H9 (cell line): Measurements from ENCODE around the gene LIG3. TPM values are rescaled to one million over a fixed set of nuclear protein-coding genes. Genes with fewer than 3 reads are reported as not detected.

ENCODE experiments used
- DNase-seq: peaks from one replicate; pipeline ENCODE4 v3.0.0-alpha.2; 2017
- H2AFZ ChIP-seq: one replicate; pipeline ENCODE4 v1.6.1; 2013; ENCODE audit warnings: mild to moderate bottlenecking, low read length, control low read depth, moderate library complexity
- H2AK5ac ChIP-seq: 2 replicates; pipeline ENCODE4 v1.6.1; 2013; ENCODE audit warnings: low read length, control low read depth, mixed read lengths; ENCODE audit not compliant: insufficient read length
- H2BK120ac ChIP-seq: one replicate; pipeline ENCODE4 v1.6.1; 2013; ENCODE audit warnings: low read depth, mild to moderate bottlenecking, low read length, control low read depth, inconsistent platforms; ENCODE audit not compliant: poor library complexity, severe bottlenecking
- H2BK12ac ChIP-seq: 2 replicates; pipeline ENCODE4 v1.6.1; 2013; ENCODE audit warnings: low read length, control low read depth, mixed read lengths, low read depth; ENCODE audit not compliant: insufficient read length
- H2BK15ac ChIP-seq: 2 replicates; pipeline ENCODE4 v1.6.1; 2013; ENCODE audit warnings: low read depth, low read length, control low read depth
- H2BK20ac ChIP-seq: one replicate; pipeline ENCODE4 v1.6.1; 2013; ENCODE audit warnings: low read depth, mild to moderate bottlenecking, low read length, control low read depth, inconsistent platforms; ENCODE audit not compliant: poor library complexity, severe bottlenecking
- H2BK5ac ChIP-seq: 2 replicates; pipeline ENCODE4 v1.6.1; 2013; ENCODE audit warnings: low read length, control low read depth, mixed read lengths; ENCODE audit not compliant: insufficient read length
- H3K14ac ChIP-seq: 2 replicates; pipeline ENCODE4 v1.6.1; 2013; ENCODE audit warnings: low read length, control low read depth; ENCODE audit not compliant: insufficient read depth
- H3K18ac ChIP-seq: 2 replicates; pipeline ENCODE4 v1.6.1; 2013; ENCODE audit warnings: low read depth, mild to moderate bottlenecking, mixed read lengths, low read length, control low read depth; ENCODE audit not compliant: insufficient read length
- H3K23ac ChIP-seq: 2 replicates; pipeline ENCODE4 v1.6.1; 2013; ENCODE audit warnings: low read length, control low read depth, mixed read lengths, low read depth; ENCODE audit not compliant: insufficient read length
- H3K23me2 ChIP-seq: 2 replicates; pipeline ENCODE4 v1.6.1; 2013; ENCODE audit warnings: low read depth, mild to moderate bottlenecking, mixed read lengths, low read length, control low read depth; ENCODE audit not compliant: insufficient read length, poor library complexity, severe bottlenecking
- H3K27ac ChIP-seq: 2 replicates; pipeline ENCODE4 v1.5.1; 2013; ENCODE audit warnings: low read length, control low read depth, mixed read lengths, low read depth; ENCODE audit not compliant: insufficient read length
- H3K27me3 ChIP-seq: 2 replicates; pipeline ENCODE4 v1.6.1; 2013; ENCODE audit warnings: low read length, control low read depth, inconsistent platforms; ENCODE audit not compliant: insufficient read depth
- H3K4ac ChIP-seq: 2 replicates; pipeline ENCODE4 v1.6.1; 2013; ENCODE audit warnings: low read depth, mild to moderate bottlenecking, control low read depth, inconsistent platforms, low read length, moderate library complexity
- H3K4me1 ChIP-seq: 2 replicates; pipeline ENCODE4 v1.6.1; 2013; ENCODE audit warnings: low read length, control low read depth, inconsistent platforms; ENCODE audit not compliant: insufficient read depth
- H3K4me2 ChIP-seq: 2 replicates; pipeline ENCODE4 v1.6.1; 2013; ENCODE audit warnings: low read length, control low read depth, mixed read lengths; ENCODE audit not compliant: insufficient read length, insufficient read depth
- H3K56ac ChIP-seq: 2 replicates; pipeline ENCODE4 v1.6.1; 2013; ENCODE audit warnings: low read depth, mild to moderate bottlenecking, mixed read lengths, low read length, control low read depth; ENCODE audit not compliant: insufficient read length
- H3K79me1 ChIP-seq: 2 replicates; pipeline ENCODE4 v1.6.1; 2013; ENCODE audit warnings: low read depth, mild to moderate bottlenecking, moderate library complexity, low read length, control low read depth, inconsistent platforms; ENCODE audit not compliant: insufficient read depth, poor library complexity, severe bottlenecking
- H3K79me2 ChIP-seq: 2 replicates; pipeline ENCODE4 v1.6.1; 2013; ENCODE audit warnings: low read length, control low read depth, inconsistent platforms; ENCODE audit not compliant: insufficient read depth
- H3K9ac ChIP-seq: 2 replicates; pipeline ENCODE4 v1.6.1; 2013; ENCODE audit warnings: low read length, control low read depth, mixed read lengths; ENCODE audit not compliant: insufficient read length; ENCODE audit errors: extremely low read depth
- H3K9me3 ChIP-seq: one replicate; pipeline ENCODE4 v1.6.1; 2013; ENCODE audit warnings: low read depth, low read length, inconsistent platforms; ENCODE audit not compliant: control insufficient read depth
- H3T11ph ChIP-seq: one replicate; pipeline ENCODE4 v1.6.1; 2013; ENCODE audit warnings: mild to moderate bottlenecking, low read length, control low read depth, inconsistent platforms
- H4K20me1 ChIP-seq: one replicate; pipeline ENCODE4 v1.6.1; 2013; ENCODE audit not compliant: control insufficient read depth, insufficient read length, insufficient read depth
- H4K5ac ChIP-seq: 2 replicates; pipeline ENCODE4 v1.6.1; 2013; ENCODE audit warnings: low read depth, mild to moderate bottlenecking, mixed read lengths, low read length, control low read depth; ENCODE audit not compliant: insufficient read length
- H4K8ac ChIP-seq: replicated peaks from 2 replicates; pipeline ENCODE4 v1.6.1; 2013; ENCODE audit warnings: low read length, control low read depth, mixed read lengths, low read depth; ENCODE audit not compliant: insufficient read length
- H4K91ac ChIP-seq: 2 replicates; pipeline ENCODE4 v1.6.1; 2013; ENCODE audit warnings: low read depth, mild to moderate bottlenecking, moderate library complexity, mixed read lengths, low read length, control low read depth; ENCODE audit not compliant: insufficient read length
- H3K27ac Mint-ChIP-seq, 3 experiments: 2 replicates in 2 of 3; 3 replicates in 1 of 3; pipeline ENCODE4 v1.8.0; 2020 to 2021; ENCODE audit warnings: mixed read lengths in 3 of 3, mild to moderate bottlenecking in 1 of 3, moderate library complexity in 1 of 3
- H3K27me3 Mint-ChIP-seq: 2 replicates; pipeline ENCODE4 v1.8.0; 2021; ENCODE audit warnings: low read depth, mild to moderate bottlenecking, moderate library complexity, mixed read lengths
- H3K36me3 Mint-ChIP-seq, 3 experiments: 2 replicates in 2 of 3; 3 replicates in 1 of 3; pipeline ENCODE4 v1.8.0; 2020 to 2021; ENCODE audit warnings: low read depth in 3 of 3, mixed read lengths in 3 of 3; ENCODE audit not compliant: insufficient read depth in 1 of 3
- H3K4me1 Mint-ChIP-seq, 2 experiments: 2 replicates each; pipeline ENCODE4 v1.8.0; 2020; ENCODE audit warnings: mixed read lengths in 2 of 2
- H3K4me3 Mint-ChIP-seq, 2 experiments: 2 replicates in 1 of 2; 3 replicates in 1 of 2; pipeline ENCODE4 v1.8.0; 2020 to 2021; ENCODE audit warnings: mild to moderate bottlenecking in 2 of 2, mixed read lengths in 2 of 2, moderate library complexity in 1 of 2
- H3K9me3 Mint-ChIP-seq, 2 experiments: 2 replicates in 1 of 2; 3 replicates in 1 of 2; pipeline ENCODE4 v1.8.0; 2020; ENCODE audit warnings: mild to moderate bottlenecking in 2 of 2, mixed read lengths in 2 of 2, moderate library complexity in 1 of 2
- CTCF ChIP-seq: fragments of 200-600 bp; sonication (generic); conservative IDR thresholded peaks from 3 replicates; pipeline ENCODE4 v1.8.0; 2021; ENCODE audit warnings: antibody characterized with exemption, mild to moderate bottlenecking
- WGBS: extraction: QIAGEN DNeasy Blood & Tissue Kit; methylation state at CpG from one replicate; pipeline ENCODE4 v1.1.7; 2013; ENCODE audit warnings: missing lambda C conversion rate, low lambda C conversion rate, mixed read lengths; ENCODE audit not compliant: insufficient read length; ENCODE audit errors: extremely low coverage; 5-methylcytosine and 5-hydroxymethylcytosine counted together
- total RNA-seq: library from RNA; stranded (reverse); gene quantifications from 2 replicates; pipeline ENCODE4 v1.2.1, GENCODE V29; 2021

LIG3 gene
- total RNA-seq, 1 experiment from 2014 or later, result 96.0 TPM

- H3K9ac ChIP-seq, result no peak overlapping the region
- no peak overlapping the region for H2BK12ac ChIP-seq
- H2BK15ac ChIP-seq, result no peak overlapping the region
- no peaks in the 10 kb centered on the region for H3K23me2 ChIP-seq
- peaks cover 2% of the 10 kb centered on the region; the same call in 1 of the 2 replicates for H3K79me2 ChIP-seq
- H3K4me1 Mint-ChIP-seq, result peaks cover 6 to 12% of the 10 kb centered on the region in 2 experiments
- no peaks in the 10 kb centered on the region for H3K27me3 ChIP-seq
- H3K27ac ChIP-seq, result no peak overlapping the region
- H2AFZ ChIP-seq, result no peak overlapping the region
- H2BK5ac ChIP-seq, result no peak overlapping the region
- no peak overlapping the region for H4K5ac ChIP-seq
- no peaks in the 10 kb centered on the region; the same call in none of the 2 replicates for H3K27me3 Mint-ChIP-seq
- no peak overlapping the region for H2BK20ac ChIP-seq
- H3K4me3 Mint-ChIP-seq, result no peak overlapping the region
- no peak overlapping the region for H3K18ac ChIP-seq
- no peak overlapping the region for H3K27ac Mint-ChIP-seq
- no peak overlapping the region for H3T11ph ChIP-seq
- no peaks in the 10 kb centered on the region for H3K4me1 ChIP-seq
- peaks cover 11% of the 10 kb centered on the region for H3K79me1 ChIP-seq
- H3K4me2 ChIP-seq, result no peak overlapping the region
- H3K4ac ChIP-seq, result no peak overlapping the region
- H4K8ac ChIP-seq, result no peak overlapping the region
- H2BK120ac ChIP-seq, result no peak overlapping the region
- no peaks in the 10 kb centered on the region for H3K9me3 Mint-ChIP-seq
- no peak overlapping the region for H3K23ac ChIP-seq
- DNase-seq, result no peak
- H3K36me3 Mint-ChIP-seq, result peaks cover 55 to 95% (median 89%) of the 10 kb centered on the region in 3 experiments
- no peak overlapping the region for H3K56ac ChIP-seq
- H3K14ac ChIP-seq, result no peak overlapping the region
- no peak overlapping the region for H4K91ac ChIP-seq
- H4K20me1 ChIP-seq, result no peaks in the 10 kb centered on the region
- no CpG with 5 or more reads among the region's 2 CpGs for WGBS
- H2AK5ac ChIP-seq, result no peak overlapping the region
- H3K9me3 ChIP-seq, result no peaks in the 10 kb centered on the region
- no peak for TF ChIP-seq CTCF
These were observed 6.9 kb downstream of the LIG3 start for GRCh38 chr17:34987232-34987631.
